ENCODE results near the gene RBM43. TPM values are rescaled to one million over a fixed set of nuclear protein-coding genes. Genes with fewer than 3 reads are reported as not detected.

The RBM43 gene
- total RNA-seq, 1 experiment from 2014 or later, result 1.8 TPM

DNA sequence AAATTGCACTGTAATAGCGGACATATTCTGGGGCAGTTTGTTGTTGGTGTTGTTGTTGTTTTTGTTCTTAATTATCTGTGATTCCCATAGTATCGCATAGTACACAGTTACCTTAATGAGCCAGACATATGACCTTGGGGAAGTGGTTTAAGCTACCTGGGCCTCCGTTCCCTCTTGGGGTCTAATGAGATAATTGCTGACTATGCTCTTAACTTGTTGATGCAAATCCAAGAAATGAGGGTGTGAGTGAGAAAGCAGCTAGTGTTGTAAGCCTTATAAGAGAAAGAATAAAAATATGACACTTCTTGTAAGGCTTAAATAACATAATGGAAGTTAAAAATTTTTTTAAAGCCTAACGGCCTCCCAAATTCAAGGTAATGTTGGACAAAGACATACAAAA is 20.7 kb upstream of the RBM43 start:
- H2BK15ac ChIP-seq (ENCODE audit: low read depth, low read length), result no peak overlapping the region
- no peak overlapping the region for H3K18ac ChIP-seq (ENCODE audit: insufficient read length, low read depth, low read length)
- Mint-ChIP-seq H3K9me3 (no peaks in the 10 kb centered on the region; a peak in 1 of 5 replicates), H3K27me3 (ENCODE audit: low read depth) (no peaks in the 10 kb centered on the region), H3K36me3 (ENCODE audit: insufficient read depth in 1 of 3, low read depth in 3 of 3) (peaks cover 0 to 1% (median 0%) of the 10 kb centered on the region in 3 experiments; a peak in 1 of 7 replicates), H3K27ac (no peak overlapping the region), H3K4me1 (no peaks in the 10 kb centered on the region), H3K4me3 (no peak overlapping the region)
- H2AFZ ChIP-seq (ENCODE audit: low read length), result no peak overlapping the region
- no peak overlapping the region for H3K4me2 ChIP-seq (ENCODE audit: insufficient read depth, insufficient read length, low read length)
- no peak overlapping the region for H3K14ac ChIP-seq (ENCODE audit: insufficient read depth, low read length)
- H3K4me1 ChIP-seq (ENCODE audit: insufficient read depth, low read length), result no peaks in the 10 kb centered on the region
- H2AK5ac ChIP-seq (ENCODE audit: insufficient read length, low read length), result no peak overlapping the region
- no peak overlapping the region for H2BK20ac ChIP-seq (ENCODE audit: low read depth, low read length, poor library complexity, severe bottlenecking)
- H4K20me1 ChIP-seq (ENCODE audit: control insufficient read depth, insufficient read depth, insufficient read length), result no peaks in the 10 kb centered on the region
- no peak overlapping the region for H4K5ac ChIP-seq (ENCODE audit: insufficient read length, low read depth, low read length)
- no peak overlapping the region for H3K4ac ChIP-seq (ENCODE audit: low read depth, low read length)
- no peak overlapping the region for H4K8ac ChIP-seq (replicated peaks; ENCODE audit: insufficient read length, low read depth, low read length)
- H3T11ph ChIP-seq (ENCODE audit: low read length), result no peak overlapping the region
- H2BK12ac ChIP-seq (ENCODE audit: insufficient read length, low read depth, low read length), result no peak overlapping the region
- TF ChIP-seq, protein P1, sequence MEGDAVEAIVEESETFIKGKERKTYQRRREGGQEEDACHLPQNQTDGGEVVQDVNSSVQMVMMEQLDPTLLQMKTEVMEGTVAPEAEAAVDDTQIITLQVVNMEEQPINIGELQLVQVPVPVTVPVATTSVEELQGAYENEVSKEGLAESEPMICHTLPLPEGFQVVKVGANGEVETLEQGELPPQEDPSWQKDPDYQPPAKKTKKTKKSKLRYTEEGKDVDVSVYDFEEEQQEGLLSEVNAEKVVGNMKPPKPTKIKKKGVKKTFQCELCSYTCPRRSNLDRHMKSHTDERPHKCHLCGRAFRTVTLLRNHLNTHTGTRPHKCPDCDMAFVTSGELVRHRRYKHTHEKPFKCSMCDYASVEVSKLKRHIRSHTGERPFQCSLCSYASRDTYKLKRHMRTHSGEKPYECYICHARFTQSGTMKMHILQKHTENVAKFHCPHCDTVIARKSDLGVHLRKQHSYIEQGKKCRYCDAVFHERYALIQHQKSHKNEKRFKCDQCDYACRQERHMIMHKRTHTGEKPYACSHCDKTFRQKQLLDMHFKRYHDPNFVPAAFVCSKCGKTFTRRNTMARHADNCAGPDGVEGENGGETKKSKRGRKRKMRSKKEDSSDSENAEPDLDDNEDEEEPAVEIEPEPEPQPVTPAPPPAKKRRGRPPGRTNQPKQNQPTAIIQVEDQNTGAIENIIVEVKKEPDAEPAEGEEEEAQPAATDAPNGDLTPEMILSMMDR (conservative IDR thresholded peaks at IDR 0.05), result no peak
- H3K23me2 ChIP-seq (ENCODE audit: insufficient read length, low read depth, low read length, poor library complexity, severe bottlenecking), result no peaks in the 10 kb centered on the region
- H3K79me2 ChIP-seq (ENCODE audit: insufficient read depth, low read length), result no peaks in the 10 kb centered on the region
- no peaks in the 10 kb centered on the region for H3K27me3 ChIP-seq (ENCODE audit: insufficient read depth, low read length)
- no peak overlapping the region for H2BK5ac ChIP-seq (ENCODE audit: insufficient read length, low read length)
- no peak overlapping the region for H3K23ac ChIP-seq (ENCODE audit: insufficient read length, low read depth, low read length)
- no peak overlapping the region for H4K91ac ChIP-seq (ENCODE audit: insufficient read length, low read depth, low read length)
- no peak overlapping the region for H2BK120ac ChIP-seq (ENCODE audit: low read depth, low read length, poor library complexity, severe bottlenecking)
- H3K27ac ChIP-seq (ENCODE audit: insufficient read length, low read depth, low read length), result no peak overlapping the region
- H3K9me3 ChIP-seq (ENCODE audit: control insufficient read depth, low read depth, low read length), result no peaks in the 10 kb centered on the region
- no peak overlapping the region for H3K9ac ChIP-seq (ENCODE audit: extremely low read depth, insufficient read length, low read length)
- no CpG with 5 or more reads among the region's 4 CpGs for WGBS (ENCODE audit: extremely low coverage, insufficient read length, low lambda C conversion rate)
- no peaks in the 10 kb centered on the region for H3K79me1 ChIP-seq (ENCODE audit: insufficient read depth, low read depth, low read length, poor library complexity, severe bottlenecking)
- DNase-seq, result no peak
- H3K56ac ChIP-seq (ENCODE audit: insufficient read length, low read depth, low read length), result no peak overlapping the region
